HL-60/S4 (cell line): ENCODE data around the gene TNFRSF11A.

Experiments used
- in situ Hi-C: fragments of 300-500 bp; cut with MboI; formaldehyde crosslinking; loops from 2 replicates; pipeline ENCODE4 v1.14.3; 2022; ENCODE audit warnings: low sequenced_read_pairs

The TNFRSF11A gene

DNA sequence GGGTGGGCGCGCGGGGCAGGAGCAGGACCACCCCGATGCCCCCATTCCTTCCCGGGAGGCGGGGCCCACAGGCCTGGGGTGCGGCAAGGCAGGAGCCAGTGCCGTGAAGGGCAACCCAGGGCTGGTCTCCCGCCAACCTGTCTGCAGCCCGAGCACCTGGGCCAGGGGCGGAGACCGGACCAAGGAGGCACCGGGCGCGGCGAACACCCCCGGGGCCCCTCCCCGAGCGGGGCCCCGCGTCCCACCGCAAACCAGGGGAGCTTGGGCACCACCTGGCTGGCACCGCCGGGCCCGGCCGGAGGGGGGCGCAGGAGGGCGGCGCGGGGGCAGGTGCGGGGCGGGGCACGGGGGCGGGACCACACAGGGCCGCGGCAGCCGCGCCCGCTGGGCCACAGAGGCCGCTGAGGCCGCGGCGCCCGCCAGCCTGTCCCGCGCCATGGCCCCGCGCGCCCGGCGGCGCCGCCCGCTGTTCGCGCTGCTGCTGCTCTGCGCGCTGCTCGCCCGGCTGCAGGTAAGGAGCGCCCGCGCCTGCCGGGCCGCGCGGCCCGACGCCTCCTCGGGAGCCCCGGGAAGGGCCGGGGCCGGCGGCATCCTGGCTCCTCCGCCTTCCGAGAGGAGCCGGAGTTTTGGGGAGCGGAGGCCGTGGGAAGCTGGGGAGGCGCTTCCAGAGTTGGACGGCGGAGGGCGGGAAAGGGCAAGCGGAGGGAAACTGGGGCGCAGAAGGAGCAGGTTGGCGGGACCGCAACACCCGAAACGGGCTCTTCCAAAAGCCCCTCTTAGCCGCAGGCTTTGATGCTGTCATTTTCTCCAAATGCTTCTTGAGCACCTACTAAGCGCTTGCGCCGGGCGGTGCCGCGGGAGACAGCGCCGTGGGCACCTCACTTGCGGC is at the start of gene TNFRSF11A:
TNFRSF11A (plus strand) TSS at position 394 of the 889 bp plus-strand sequence; CDS start at position 437, 43 bp downstream.
- in situ Hi-C loops = no loop called here

GRCh38 chr18:62277045-62277444 is 48.1 kb upstream of the TNFRSF11A start:
- in situ Hi-C loops = no loop called here

DNA sequence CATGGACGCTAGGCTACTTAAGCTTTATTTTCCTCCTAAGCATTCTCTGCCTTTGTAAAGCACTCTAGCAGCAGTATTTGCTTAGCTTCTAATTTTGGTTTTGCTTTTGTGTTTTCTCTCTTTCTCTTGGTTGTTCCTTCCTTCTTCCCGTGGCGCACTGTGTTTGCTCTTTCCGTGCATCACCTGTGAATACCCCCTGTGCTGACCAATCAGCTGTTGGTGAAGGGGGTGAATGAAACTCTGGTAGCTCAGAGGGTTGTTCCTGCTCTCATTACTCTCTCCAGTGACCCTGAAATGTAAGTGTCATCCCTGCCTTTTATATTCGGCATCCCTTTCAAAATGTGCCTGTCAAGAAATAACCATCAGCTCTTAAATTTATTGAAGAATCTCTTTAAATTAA is 45.5 kb upstream of the TNFRSF11A start:
- in situ Hi-C loops = no loop called here

DNA sequence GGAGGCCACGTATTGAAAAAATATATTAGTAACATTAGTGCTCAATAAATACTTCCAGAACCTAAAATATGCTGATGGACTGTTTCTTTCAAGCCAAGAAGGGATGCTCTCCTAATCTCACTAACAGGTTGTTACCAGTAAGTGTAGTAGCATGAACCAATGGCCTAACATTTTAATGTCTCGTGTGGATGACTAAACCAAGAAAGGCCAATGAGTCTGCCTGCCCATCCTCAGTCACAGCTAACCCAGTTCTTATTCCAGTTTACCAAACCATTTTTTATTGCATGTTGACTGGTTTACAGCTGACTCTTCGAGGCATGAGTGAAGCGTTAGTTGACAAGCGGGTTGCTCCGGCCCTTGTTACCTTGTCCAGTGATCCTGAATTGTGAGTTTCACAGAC is 45.1 kb upstream of the TNFRSF11A start:
- in situ Hi-C loops = no loop called here

DNA sequence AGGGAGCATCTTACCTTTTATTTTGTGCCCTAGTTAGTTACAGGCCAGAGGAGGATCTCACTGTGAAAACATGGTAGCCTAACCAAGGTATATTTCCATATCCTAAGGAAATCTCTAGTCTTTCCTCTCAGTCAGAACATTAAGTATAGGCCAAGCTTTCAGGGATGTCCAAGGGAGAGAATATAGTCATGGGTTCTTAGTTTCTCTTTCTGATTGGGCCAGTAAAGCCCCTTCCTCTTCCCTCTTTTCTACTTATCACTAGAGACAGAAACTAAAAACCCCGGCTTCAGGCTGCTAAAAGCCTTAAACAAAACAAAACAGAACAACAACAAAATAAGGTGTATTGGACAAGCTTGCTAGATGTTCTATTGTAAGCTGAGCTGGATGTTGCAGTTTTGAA is 44.3 kb upstream of the TNFRSF11A start:
- in situ Hi-C loops = no loop called here

DNA sequence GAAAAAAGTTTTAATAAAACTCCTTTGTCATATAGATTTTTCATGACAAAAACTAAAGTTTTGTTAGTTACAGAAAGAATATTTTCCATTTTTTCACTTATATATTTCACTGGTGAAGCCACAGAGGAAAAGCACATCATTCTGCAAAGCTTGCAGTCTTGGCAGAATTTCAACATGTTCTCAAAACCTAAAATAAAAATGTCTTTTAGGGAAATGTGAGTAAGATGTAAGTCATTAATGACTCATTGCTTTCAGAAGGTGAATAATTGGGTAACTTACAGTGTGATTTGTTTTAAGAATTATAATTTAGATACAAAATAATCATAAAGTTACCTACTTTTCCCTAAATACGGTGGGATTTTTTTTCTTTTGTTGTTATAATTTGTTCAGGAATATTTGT is 43.4 kb upstream of the TNFRSF11A start:
- in situ Hi-C loops = no loop called here

GRCh38 chr18:62282188-62282629 is 42.9 kb upstream of the TNFRSF11A start:
- in situ Hi-C loops = no loop called here

GRCh38 chr18:62284637-62285036 is 40.5 kb upstream of the TNFRSF11A start:
- in situ Hi-C loops = no loop called here

DNA sequence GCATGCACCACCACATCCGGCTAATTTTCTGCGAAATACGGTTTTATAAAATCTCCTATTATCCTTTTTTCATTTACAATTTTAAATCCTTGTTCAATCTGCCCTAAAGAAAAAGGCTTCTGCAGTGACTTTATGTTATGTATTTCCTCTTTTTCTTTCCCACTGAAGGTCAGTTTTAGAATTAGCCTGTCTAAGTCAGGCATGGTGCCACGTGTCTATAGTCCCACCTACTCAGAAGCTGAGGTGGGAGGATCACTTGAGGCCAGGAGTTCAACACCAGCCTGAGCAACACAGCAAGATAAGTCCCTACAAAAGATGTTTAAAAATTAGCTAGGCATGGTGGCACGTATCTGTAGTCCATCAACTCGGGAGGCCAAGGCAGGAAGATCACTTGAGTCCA is 39.8 kb upstream of the TNFRSF11A start:
- in situ Hi-C loops = no loop called here

DNA sequence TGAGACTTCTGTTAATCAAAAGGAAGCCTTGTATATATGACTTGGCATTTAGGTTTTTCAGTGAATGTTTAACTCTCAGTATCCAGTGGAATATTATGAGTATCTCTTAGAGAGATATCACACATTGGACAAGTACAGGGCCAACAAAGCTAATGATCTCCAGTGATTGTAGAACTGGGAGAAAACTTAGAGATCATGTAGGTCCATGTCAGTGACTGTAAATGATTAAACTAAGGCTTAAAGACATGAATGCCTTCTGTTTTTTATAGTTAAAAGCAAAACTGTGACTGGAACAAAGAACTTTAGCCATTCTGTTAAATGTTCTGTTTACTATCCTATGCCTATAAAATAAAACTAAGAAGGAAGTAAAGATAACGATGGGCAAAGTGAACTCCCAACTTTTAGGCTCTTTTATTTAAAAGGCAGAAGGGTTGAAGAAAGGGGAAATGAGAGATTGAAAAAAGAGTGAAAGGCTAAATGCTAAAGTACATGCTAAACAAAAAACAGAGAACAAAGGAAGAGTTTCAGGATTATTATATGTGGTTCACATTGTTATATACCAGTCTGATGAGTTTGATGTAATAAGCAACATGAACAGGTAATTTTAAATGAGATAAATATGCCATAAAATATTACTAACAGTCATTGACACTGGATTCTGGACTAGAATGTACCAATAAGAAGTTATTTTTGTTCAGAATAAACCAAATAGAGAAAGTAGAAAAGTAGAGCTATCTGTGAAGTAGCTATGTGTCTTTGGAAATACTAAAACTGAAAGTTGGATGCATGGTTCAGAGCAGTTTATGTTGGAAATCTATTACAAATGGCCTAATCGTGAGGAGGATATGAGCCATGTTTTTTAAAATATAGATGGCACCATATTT is 37.1 kb upstream of the TNFRSF11A start:
- in situ Hi-C loops = no loop called here

DNA sequence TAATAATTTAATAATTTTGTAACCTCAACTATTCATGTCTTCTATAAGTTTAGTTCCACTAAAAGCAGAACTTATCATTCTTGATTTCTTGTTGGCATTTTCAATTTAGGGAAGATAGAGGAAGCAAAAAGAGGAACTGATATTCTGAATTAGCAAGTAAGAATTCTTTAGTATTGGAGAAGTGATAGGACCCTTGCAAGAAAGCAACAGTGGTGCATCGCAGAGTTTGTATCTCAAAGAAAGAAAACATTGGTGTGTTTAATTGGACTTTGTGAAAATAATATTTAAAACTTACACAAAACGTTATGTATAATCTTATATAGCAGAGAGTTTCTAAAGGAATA is 36.5 kb upstream of the TNFRSF11A start:
- in situ Hi-C loops = no loop called here

DNA sequence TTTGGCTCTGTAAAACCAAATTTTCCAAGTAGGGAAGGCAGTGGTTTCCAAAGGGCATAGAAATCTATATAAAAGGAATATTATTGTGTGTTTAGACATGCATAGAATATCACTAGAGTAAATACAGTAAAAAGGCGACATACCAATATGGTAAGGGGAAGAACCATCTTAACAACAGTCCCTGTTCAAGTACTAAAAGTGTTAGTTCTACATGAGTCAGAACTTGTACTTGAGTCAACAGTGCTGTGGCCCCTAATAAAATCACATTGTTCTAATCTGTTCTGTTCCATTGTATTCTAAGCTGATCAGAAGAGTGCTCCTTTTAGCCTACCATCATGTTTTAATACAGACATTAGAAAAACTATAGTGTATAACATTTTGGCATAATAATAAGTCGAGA is 36.1 kb upstream of the TNFRSF11A start:
- in situ Hi-C loops = no loop called here

DNA sequence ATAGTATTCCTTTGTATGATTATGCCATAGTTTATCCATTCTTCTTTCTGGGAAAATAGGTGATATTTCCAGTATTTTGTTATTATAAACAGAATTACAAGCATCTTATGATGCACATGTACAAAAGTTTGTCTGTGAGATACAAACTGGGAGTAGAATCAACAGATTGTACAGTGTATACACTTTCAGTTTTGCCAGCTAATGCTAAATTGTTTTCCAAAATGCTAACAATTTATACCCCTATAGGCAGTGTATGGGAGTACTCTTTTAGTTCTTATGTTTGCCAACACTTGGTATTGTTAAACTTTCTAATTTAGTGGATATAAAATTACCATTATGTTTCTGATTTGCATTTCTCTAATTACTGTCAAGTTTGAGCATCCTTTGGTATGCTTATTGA is 31.0 kb upstream of the TNFRSF11A start:
- in situ Hi-C loops = no loop called here

GRCh38 chr18:62300359-62300963 is 24.6 kb upstream of the TNFRSF11A start:
- in situ Hi-C loops = no loop called here

GRCh38 chr18:62301322-62301721 is 23.8 kb upstream of the TNFRSF11A start:
- in situ Hi-C loops = no loop called here

DNA sequence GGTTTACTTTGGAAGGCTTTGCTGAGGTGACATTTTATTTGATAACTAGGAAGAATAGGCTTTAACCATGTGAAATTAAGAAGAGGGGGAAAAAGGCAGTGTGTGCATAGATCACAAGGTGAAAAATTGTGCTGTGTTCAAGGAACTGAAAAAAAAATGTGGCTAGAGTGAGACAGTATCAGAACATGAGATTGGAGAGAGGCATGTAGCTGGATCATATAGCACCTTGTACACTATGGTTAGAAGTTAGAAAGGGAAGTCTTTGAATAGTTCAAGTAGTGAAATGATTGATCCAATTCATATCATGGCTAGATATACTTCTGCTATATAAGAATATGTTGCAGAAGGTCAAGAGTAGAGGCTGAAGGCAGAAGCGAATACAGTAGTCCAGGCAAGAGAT is 12.3 kb upstream of the TNFRSF11A start:
- in situ Hi-C loops = no loop called here

GRCh38 chr18:62318228-62319180 is 6.6 kb upstream of the TNFRSF11A start:
- in situ Hi-C loops = no loop called here

DNA sequence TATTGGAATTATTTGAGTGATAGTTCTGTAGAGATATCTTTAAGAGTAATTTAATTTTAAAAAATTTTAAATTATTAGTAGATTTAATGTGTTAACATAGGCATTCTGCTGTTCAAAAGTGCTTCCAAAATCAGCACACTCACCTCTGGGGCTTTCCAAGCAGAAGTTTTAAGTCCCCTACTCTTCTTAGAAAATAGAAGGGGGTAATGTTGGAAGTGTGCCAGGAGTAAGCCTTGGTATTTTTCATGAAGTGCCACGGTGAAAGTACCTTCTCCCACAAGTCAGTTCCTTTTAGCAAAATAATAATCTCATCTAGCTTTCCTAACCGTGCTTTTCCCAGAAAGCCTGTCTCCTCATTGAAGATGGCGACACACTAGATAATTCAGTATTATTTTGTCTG is 3.9 kb upstream of the TNFRSF11A start:
- in situ Hi-C loops = no loop called here

GRCh38 chr18:62323483-62324180 is 1.5 kb upstream of the TNFRSF11A start:
- in situ Hi-C loops = no loop called here
